ENCODE data around the gene CKS1B.

CKS1B gene

GRCh38 chr1:154974102-154974807 lies at the start of gene CKS1B:
Gene CKS1B (plus strand): TSS chr1:154974681. CDS start chr1:154974746, 65 bp downstream.
- peak; percentile 89 to 91 for DNase-seq

GRCh38 chr1:154925335-154926170 lies 48.9 kb upstream of the CKS1B start:
- no peak for DNase-seq

DNA sequence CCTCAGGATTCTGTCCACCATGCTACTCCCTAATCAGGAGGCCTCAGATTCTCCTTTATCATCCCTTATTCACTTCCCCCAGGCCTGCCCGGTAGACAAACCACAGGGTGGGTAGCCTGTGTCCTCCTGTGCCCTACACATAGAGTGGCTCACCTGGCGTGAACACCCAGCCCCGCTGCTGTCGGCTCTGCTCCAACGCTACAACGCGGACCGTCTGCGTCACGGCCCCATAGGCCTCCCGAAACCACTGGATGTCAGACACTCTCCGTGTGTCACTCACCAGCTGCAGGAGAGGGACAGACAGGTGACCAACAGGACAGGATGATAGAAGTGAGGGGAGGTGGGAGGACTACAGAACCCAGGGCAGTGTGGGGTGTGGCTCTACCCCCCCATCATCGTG lies 48.3 kb upstream of the CKS1B start:
- no peak for DNase-seq

DNA sequence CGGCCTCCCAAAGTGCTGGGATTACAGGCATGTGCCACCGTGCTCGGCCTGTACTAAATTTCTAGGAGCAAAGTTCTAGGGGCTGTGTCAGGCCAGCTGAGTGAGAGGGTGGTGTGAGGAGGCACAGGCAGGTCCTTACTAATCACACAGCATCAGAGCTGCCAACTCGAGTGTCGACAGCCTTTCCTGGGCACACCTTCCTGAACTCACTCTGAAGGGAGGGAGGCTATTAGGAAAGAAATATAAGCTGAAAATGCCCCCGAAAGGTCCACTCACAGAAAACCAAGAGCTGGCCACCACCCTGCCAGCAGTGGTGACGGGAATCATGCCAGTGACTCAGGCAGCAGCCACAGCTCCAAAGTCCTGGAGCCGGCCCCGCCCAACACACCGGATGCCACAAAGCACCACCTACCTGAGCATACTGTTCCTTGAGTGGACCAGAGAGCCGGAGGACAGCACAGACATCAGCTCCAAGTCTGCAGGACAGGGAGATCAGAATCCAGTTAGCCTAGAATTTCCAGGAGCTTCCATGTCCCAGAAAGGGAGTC lies 42.5 kb upstream of the CKS1B start:
- no peak for DNase-seq

DNA sequence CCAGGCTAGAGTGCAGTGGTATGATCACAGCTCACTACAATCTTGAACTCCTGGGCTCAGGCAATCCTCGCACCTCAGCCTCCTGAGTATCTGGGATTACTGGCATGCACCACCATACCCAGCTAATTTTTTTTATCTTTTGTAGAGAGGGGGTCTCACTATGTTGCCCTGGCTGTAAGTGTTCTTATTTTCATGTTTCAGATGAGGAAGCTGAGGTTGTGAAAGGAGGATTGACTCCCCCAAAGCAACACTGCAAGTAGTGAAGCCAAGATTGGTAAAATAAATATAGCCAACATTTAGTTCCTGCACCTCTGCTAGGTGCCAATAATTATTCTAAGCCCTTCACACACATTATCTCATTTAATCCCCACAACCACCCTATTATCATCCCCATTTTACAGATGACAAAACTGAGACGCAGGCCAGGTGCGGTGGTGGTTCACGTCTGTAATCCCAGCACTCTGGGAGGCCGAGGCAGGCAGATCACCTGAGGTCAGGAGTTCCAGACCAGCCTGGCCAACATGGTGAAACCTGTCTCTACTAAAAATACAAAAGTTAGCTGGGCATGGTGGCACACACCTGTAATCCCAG lies 40.0 kb upstream of the CKS1B start:
- no peak for DNase-seq

DNA sequence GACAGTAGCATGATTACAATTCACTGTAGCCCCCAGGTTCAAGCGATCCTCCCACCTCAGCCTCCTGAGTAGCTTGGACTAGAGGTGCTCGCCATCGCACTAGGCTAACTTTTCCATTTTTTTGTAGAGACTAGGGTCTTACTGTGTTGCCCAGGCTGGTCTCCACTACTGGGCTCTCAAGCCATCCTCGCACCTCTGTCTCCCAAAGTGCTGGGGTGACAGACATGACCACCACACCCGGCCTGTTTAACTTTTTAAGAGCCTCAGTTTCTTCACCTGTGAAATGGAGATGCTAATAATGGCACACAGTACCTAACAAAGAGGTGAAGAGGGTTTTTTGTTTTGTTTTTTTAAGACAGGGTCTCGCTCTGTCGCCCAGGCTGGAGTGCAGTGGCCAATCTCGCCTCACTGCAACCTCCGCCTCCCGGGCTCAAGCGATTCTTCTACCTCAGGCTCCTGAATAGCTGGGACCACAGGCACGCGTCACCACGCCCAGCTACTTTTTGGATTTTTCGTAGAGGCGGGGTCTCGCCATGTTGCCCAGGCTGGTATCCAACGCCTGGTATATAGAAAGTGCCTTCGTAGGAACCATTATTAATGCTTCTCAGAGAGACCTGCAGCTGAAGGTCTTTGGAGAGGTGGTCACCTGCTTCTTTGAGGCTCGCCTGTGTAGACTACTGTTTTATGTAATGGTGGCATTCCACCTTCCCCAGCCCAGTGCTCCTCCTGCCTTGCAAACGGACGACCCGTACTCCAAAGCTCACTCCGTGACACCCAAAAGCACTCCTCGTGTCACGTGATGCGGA lies 38.5 kb upstream of the CKS1B start:
- DNase-seq, result no peak

GRCh38 chr1:154936555-154937084 lies 37.9 kb upstream of the CKS1B start, which contains the start of gene PMVK:
Gene PMVK (minus strand): TSS chr1:154936719. CDS start chr1:154936685, 34 bp downstream.
- peak; percentile 88 to 93 for DNase-seq

- DNase-seq, result peak; percentile 79 to 82
These were observed 37.1 kb upstream of the CKS1B start for GRCh38 chr1:154937085-154937987.

DNA sequence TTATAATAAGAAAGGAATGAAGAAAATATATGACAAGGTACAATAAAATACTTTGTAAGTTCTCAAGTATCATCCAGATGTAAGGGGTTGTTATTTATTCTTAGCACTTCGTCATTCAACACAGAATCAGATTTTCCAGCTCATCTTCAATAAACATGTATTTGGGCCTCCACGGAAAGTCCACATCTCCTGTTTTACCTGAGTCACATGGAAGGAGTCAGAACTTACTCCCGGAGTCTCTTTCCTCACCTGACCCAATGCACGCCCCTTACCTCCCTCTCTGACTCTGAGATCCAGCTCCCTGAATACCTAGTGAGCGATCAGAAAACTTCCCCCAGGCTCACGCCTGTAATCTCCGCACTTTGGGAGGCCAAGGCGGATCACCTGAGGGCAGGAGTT lies 36.5 kb upstream of the CKS1B start:
- no peak for DNase-seq

DNA sequence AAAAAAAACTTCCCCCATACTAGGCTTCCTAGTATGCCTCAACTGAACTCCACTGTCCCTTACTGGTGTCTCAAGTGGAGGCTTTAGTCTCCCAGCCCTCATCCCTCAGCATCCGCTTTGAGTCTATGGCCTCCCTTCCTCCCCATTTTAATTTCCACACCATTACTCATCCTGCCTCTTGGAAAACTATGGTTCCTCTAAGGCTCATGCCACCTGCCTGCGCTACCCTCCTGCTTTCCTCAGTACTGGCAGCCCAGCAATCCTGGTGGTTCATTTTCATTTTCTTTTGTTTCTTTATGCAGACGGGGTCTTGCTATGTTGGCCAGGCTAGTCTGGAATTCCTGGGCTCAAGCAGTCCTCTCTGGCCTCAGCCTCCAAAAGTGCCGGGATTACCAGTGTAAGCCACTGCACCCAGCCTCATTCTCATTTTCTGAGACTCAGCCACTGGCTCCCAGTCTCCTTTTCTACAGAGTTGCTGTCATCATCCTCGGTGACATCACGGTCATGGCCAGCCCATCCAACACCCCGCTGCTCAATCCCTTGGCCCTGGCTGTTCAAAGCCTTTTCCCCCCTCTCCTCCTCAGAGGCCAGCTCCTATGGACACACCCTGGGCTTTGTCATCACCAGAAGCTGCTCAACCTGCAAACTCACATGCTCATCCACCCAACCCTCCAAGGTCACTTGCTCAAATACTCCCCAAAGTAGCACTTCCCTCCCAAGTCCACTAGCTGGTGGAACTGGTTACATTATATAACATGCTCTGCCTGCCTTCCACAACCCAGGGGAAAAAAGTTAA lies 35.7 kb upstream of the CKS1B start:
- DNase-seq, result no peak

DNA sequence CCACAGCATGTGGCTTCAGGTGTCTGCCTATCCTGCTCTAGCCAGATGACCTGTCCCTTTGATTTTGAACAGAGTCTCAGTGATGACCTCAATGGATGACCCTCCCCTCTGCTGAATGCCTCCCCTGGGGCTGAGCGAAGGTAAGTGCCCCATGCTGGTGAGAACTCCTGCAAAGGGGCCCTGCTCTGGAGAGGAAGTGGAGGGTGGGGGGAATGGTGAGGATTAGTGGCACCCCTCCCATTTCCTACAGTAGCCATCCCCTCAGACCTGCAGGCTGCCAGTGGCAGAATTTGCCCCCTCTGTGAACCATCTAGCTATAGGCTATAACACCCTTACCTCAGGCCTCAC lies 34.3 kb upstream of the CKS1B start:
- DNase-seq, result no peak

GRCh38 chr1:154940651-154941194 lies 33.8 kb upstream of the CKS1B start:
- no peak for DNase-seq

DNA sequence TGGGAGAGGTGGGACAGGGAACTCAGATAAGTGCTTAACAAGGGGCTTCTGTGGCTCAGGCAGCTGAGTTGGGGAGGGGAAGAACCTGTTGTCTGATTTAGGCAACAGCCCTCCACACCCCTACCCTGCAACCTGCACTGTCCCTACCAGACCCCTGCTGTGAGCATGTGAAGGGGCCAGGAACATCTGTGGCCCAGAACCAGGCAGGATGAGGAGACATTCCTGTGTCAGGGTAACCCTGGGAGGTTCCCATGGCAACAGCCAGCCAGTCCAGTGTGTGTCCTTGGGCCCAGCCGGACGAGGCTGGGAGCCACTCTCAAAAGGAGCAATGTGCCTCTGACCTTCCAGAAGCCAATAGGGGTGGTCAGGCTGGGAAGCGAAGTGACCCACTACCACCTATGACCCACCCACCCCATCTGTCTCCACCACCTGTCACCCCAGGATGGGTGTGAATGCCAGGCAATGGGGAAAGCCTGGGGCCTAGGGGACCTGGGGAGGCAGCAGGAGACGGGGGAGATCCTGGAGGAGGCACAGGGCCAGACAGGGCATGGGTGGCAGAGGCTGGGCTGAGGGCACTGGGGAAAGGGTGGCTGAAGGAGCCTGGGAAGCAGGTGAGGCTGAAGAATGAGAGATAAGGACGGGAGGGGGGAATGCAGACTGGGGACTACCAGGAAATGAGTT lies 33.0 kb upstream of the CKS1B start:
- DNase-seq, result no peak

GRCh38 chr1:154943649-154944400 lies 30.7 kb upstream of the CKS1B start:
- DNase-seq, result no peak

DNA sequence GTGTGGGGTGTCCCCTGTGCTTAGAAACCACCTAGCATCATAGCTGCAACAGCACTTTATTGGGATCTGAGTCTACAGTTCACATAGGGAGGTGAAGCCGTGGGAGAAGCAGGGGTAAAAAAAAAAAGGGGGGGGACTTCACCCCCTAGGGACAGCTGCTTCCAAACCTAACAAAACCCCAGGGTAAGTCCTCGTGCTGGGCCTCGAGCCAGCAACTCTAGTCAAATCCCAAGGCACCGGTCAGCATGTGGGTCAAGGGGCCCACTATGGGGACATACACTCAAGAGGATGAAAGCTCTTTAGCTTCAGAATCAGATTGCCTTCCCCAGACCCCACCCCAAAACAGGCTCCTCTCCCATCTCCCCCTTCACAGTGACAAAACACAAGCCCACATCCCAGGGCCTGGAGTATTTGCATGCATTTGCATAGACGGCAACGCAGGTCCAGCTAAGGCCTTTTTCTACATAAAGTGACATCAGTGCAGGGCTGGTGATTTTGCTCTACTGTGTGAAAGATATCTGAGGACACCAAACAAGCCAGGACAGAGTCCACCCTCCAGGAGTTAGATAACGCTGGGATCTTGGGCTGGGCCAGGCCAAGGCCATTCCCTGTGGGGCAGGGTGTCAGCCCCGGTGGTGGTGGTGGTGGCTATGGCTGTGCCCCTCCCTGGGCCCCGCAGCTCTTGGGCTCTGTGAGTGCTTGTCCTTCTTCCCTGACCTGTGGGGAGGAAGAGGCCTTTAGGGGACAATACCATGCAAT lies 29.9 kb upstream of the CKS1B start:
- DNase-seq, result no peak

DNA sequence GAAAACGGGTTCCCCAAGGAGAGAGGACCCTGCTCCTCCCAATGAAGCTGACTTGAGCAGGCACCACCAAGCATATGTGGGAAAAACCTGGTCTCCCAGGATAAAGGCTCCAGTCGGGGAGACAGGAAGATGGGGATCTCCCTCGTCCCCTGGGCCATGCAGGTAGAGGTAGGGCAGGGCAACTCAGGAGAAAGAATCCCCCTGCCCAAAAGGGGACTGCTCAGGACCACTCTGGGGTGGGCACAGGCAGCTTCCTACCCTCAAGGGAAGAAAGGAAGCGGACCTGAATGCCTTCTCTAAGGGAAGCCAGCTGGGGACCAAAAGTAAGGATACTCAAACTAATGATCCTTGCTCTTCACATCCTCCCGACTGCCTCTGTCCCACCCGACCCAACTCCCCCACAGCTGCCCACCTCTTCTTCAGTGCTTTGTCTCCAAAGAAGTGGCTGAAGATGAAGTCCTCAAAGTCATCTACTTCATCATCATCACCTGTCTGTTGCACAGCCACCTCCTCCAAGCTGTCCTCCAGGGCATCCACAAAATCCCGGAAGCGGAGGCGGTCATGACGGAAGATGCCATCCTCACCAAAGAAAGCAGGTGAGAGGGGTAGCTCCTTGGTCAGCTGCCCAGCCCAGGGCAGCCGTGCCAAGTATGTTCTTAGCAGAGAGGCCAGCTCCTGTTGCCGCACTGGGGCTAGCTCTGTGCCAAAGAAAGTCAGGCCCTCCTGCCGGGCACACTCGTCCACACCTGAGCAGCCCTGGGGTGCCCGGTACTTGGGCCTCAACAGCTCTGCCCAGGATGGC lies 29.1 kb upstream of the CKS1B start:
- DNase-seq, result no peak

Measured in stimulated activated CD4-positive, alpha-beta T cell treated with anti-CD3 and anti-CD28 coated beads, Interleukin-2, amount 100 ng/mL, for 48 hours (primary cell).